Measurements from ENCODE around the gene RIOK3.
"Not testable (repeated sequence)": the region's sequence is repeated elsewhere in the genome, so short reads cannot be mapped to it uniquely, and the experiment has no call there.

DNA sequence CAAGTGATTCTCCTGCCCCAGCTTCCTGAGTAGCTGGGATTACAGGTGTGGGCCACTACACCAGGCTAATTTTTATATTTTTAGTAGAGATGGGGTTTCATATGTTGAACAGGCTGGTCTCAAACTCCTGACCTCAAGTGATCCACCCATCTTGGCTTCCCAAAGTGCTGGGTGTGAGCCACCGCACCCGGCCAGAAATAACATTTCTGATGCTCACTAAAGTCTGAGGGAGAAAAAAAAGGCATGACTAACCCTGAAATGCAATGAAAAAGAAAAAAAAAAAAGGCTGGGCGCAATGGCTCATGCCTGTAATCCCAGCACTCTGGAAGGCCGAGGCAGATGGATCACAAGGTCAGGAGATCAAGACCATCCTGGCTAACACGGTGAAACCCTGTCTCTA lies 36.5 kb downstream of the RIOK3 start:
- not testable (repeated sequence) for TF ChIP-seq POLR2A, POLR2AphosphoS5, SPI1, TAF1 (IDR thresholded peaks at IDR 0.05; ENCODE audit: low read depth, low read length)

All from GM12891 (cell line).